ENCODE data around the gene AMH.
"Not testable (repeated sequence)": the region's sequence is repeated elsewhere in the genome, so short reads cannot be mapped to it uniquely, and the experiment has no call there.

The AMH gene

DNA sequence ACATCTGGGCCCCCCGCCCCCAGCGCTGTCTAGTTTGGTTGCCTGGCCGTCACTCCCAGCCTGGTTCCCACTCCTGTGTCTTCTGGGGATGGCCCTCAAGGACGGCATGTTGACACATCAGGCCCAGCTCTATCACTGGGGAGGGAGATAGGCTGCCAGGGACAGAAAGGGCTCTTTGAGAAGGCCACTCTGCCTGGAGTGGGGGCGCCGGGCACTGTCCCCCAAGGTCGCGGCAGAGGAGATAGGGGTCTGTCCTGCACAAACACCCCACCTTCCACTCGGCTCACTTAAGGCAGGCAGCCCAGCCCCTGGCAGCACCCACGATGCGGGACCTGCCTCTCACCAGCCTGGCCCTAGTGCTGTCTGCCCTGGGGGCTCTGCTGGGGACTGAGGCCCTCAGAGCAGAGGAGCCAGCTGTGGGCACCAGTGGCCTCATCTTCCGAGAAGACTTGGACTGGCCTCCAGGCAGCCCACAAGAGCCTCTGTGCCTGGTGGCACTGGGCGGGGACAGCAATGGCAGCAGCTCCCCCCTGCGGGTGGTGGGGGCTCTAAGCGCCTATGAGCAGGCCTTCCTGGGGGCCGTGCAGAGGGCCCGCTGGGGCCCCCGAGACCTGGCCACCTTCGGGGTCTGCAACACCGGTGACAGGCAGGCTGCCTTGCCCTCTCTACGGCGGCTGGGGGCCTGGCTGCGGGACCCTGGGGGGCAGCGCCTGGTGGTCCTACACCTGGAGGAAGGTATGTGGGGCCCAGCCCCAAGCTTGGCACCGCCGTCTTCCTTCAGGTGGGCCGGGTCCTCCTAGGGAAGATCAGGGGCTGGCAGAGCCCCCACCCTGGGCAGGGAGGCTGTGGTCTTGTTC, at the start of gene AMH:
Gene AMH, plus strand, starts transcription at position 314 of the 857 bp plus-strand sequence. Its CDS starts 10 bp downstream, at position 324.
- no peak for DNase-seq

DNA sequence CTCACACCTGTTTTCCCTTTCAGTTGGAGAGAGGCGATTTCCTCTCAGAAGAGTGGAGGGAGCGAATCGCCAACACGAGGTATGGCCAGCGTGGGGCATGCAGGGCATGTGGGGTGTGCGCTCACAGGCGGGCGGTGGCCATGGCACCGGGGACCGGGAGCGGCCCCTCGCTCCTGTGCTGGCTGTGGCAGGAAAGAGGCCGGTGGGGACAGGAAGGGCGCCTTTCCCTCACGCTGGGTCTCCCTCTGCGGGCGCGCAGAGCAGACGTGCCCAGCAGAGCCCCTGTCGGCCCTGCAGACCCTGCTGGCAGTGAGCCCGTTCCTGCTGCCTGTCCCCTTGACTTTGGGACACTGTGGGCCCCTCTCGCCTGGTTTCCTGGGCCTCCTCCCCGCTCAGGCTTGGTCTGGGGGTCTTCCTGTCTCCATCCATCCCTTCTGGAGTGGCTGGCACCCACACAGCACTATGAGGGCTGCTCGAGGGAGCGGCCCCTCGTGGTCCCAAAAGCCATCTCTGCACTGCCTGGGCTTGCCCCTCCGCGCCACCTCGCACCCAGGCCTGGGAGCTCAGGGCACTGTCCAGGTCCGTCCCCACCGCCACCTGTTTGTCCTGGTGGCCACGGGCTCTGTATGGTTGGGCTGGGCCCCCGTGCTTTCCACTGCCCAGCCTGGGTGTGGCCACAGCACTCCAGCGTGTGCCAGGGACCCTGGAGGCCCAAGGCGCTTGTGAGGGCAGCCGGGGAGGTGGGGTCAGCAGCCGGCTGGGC, 49.1 kb upstream of the AMH start:
- DNase-seq, result no peak

DNA sequence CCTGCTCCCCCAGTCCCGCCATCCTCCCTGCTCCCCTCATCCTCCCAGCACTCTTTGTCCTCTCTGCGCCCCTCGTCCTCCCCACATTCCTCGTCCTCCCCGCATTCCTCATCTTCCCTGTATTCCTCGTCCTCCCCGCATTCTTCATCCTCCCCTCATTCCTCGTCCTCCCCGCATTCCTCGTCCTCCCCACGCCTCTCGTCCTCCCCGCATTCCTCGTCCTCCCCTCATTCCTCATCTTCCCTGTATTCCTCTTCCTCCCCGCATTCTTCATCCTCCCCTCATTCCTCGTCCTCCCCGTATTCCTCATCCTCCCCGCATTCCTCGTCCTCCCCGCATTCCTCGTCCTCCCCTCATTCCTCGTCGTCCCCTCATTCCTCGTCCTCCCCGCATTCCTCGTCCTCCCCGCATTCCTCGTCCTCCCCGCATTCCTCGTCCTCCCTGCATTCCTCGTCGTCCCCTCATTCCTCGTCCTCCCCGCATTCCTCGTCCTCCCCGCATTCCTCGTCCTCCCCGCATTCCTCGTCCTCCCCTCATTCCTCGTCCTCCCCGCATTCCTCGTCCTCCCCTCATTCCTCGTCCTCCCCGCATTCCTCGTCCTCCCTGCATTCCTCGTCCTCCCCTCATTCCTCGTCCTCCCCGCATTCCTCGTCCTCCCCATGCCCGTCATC, 48.4 kb upstream of the AMH start:
- not testable (repeated sequence) for DNase-seq

DNA sequence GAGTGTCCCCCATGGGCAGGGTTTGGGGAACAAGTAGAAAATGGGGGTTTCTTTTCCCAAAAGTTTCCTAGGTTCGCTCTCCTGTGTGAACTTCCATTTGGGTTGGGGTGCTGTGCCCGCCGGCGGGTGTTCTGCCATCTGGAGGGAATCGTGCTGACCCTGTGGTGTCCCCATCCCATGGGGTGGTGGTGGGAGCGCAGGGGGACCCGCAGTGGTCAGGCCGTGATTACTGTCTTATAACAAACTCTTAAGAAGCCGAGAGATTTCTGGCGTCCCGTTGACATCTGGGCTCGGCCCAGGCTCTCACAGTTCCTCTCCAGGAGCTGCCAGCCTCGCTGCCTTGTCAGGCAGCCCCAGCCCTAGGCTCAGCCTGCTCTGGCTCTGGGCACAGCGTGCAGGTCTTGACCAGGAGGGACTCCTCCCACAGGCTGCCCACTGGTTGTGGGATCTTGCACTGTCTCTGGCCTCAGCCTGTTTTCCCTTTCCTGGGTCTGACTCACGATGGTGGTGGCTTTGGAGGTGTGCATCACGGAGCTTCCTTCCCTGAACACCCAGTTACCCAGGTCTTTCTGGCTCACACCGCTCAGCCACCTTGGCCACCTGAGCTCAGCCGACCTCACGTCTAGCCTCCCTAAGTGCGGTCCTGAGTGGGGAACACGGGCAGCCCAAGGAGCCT, 47.5 kb upstream of the AMH start:
- no peak for DNase-seq

DNA sequence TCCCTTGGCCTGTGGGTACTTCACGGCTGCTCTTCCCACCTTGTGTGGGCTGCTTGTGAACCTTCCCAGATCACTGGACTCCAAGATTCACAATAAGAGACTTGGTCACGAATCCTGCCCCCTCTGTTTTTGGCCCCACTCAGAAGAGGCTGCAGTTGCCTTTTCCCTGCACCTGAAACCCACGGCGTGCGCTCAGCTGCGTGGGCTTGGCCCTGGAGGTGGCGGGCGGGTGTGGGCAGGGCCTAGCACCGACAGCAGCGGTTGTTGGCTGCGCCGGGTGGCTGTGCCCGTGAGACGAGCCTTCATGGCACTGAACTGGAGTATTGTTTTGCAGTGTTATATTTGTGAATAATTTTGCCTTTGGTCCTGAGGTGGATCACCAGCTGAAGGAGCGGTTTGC, 46.8 kb upstream of the AMH start:
- no peak for DNase-seq

DNA sequence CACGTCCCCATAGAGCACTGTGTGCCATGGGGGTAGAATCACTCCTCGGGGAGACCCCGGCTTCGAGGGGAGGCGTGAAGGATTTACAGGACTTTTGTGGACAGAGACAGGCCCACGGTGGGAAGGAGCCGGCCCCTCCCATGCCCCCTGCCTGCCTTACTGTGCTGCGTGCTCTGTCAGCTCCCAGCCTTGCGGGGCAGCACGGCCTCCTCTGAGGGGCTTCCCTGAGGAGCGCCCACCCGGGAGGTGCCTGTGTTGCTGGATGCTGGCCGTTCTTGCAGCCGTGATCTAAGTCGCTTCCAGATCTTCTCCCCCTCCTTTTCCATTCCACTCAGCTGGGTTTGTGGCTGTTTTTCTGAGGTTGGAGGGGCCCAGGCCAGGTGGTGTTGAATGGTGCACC, 42.1 kb upstream of the AMH start:
- DNase-seq, result no peak

DNA sequence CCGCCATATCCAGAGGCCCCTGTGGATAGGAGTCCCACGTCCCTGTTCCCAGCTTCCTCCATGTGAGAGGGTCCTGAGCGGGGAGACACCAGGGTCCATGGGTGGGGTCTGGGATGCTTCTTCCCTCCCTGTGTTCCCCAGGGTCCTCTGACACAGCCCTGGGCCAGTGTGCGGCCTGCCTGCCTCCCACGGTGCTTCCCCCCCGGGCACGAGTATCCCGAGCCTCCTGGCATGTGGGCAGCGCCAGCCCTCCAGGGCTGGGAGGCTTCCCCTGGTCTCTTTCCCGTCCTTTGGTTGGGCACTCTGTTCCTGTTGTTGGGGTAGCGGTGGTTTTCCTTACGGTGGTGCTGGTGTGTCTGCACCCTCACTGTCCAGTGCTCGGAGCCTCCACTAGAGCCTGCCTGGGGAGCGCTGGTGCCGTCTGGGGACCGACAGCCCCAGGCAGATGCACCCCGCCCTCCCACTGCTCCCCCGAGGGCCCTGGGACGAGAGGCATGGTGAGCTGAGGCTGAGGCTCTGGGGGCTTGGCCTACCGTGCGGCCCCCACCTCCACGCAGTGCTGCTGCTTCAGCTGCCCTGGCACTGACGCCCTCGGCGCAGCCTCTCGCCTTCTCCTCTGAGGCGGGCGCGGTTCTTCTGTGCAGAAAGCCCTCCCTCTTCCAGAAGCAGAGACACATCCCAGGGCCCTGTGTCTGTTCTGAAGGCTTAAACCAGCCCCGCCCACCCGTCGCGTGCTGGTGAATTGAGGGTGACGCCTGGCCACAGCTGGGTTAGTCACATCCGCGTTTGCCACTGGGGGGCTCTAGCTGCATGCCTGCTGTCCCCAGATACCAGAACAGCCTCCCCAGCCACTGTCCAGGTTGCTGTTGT, 40.9 kb upstream of the AMH start:
- no peak for DNase-seq

DNA sequence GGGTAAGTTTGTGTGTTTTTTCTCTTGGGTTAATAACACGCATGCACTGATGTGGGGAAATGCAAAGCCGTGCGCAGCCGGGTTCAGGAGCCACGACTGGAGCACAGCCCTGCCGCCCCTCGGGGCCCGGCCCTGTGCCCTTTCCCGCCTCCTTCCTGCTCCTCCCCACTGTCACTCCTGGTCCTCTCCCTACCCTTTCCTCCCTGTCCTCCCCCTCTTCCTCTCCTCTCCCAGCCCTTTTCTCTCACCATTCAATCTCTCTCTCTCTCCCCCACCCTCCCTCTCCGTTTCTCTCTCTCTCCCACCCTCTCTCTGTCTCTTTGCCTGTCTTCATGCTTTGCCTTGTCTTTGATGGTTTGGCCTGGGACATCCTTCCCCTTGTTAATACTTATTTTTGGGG, 40.1 kb upstream of the AMH start:
- DNase-seq, result no peak

DNA sequence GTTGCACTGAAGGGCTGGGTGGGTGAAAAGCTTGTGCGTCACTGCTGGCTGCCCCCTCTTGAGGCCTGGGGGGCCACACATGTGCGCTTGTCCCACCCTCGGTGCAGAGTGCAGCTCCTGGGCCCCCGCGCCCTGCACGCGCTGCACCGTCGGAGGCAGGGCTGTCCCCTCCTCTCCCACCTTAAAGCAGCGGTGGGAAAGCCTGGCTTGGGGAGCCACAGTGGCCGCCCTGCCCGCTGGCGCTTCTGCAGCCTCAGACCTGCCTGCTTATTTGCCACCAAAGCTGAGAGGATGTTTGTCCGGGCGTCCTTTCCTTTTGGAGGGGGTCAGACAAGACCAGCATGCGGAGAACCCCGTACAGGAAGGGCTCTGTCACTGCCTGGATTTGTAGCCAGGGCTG, 39.7 kb upstream of the AMH start:
- DNase-seq, result no peak

DNA sequence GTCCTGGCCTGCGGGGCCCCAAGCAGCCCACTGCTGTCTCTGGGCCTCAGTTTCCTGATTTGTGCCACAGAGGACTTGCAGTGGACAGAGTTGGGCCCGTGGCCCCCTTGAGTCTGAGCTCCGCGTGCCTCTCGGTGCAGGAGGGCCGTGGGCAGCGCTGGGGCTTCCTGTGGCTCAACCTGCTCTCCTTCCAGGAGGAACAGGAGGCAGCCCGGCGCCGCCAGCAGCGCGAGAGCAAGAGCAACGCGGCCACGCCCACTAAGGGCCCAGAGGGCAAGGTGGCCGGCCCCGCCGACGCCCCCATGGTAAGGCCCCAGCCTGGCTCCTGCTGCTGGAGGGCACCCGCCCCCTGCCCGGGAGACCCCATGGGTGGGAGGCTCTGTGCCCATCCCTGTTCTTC, 38.9 kb upstream of the AMH start:
- DNase-seq, result no peak

DNA sequence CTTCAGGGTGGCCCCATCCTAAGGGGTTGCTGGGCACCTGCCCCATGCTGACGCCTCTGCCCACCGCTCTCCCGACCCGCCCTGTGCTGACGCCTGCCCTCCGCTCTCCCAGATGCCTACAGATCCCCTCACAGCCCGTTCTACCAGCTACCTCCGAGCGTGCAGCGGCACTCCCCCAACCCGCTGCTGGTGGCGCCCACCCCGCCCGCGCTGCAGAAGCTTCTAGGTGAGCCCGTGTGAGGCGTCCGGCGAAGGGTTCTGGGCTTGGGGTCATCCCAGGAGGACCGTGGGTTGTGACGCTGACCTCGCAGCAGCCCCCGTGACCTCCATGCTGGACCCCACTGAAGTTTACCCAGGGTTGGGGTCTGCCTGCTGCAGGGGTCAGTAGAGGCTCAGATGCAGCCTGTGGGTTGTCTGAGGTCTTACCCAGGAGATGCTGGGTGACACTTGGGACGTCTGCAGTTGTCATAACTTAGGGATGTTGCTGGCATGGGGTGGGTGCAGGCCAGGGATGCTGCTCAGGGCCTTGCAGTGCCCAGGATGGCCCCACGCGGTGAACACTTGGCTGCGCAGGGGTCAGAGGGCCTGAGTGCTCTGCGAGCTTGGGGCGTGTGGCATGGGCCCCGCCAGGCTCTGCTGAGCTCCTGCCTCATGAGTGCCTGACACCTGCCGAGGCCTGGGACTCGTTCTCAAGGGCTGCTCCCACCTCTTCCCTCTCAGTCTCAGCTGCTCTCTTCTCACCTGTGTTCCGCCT, 38.0 kb upstream of the AMH start:
- DNase-seq, result no peak

DNA sequence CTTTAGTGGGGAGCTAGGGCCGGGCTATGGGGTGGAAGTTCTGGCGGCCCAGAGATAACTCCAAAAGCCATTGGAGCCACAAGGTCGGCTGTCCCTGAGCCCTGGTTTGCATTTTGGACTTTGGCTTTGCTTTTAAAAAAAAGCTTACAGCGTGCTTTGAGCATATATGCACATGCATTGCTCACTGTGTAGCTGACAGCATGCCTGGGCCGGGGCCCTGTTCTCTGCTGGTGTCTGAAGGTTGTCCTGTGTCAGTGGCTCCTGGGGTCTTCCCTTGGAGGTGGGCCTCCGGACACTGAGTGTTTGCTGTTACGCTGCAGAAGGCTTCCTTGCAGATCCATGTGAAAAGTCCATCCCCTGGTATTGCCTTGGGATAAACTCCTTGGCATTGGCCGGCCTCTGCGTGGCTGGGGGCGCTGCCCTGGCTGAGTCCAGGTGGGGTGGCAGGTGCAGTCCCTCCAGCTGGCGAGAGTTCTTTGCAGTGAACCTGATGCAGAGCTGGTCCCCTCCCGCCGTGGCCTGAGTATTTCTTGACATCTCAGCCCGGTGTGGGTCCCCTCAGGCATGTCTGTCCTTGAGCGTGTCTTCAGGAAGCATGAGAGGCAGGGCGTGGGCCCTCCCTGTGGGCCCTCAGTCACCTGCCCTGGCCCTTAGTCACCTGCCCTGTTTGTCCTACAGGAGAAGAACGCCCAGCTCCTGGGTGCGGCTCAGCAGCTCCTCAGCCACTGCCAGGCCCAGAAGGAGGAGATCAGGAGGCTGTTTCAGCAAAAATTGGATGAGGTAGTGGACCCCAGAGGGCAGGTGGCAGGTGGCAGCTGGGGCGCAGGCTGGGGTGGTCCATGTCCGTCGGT, 36.0 kb upstream of the AMH start:
- no peak for DNase-seq

DNA sequence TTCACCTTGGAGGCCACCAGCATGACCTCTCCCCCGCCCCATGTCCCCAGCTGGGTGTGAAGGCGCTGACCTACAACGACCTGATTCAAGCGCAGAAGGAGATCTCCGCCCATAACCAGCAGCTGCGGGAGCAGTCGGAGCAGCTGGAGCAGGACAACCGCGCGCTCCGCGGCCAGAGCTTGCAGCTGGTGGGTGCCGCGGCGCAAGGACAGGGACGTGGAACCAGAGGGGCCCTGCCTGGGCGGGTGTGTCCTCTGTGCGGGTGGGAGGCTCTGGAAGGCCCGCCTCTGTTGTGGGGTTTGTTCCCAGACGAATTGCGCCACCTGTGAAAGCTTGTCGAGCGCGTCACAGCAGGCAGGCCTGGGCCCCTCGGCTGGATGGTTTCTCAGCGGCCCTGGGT, 35.3 kb upstream of the AMH start:
- no peak for DNase-seq

DNA sequence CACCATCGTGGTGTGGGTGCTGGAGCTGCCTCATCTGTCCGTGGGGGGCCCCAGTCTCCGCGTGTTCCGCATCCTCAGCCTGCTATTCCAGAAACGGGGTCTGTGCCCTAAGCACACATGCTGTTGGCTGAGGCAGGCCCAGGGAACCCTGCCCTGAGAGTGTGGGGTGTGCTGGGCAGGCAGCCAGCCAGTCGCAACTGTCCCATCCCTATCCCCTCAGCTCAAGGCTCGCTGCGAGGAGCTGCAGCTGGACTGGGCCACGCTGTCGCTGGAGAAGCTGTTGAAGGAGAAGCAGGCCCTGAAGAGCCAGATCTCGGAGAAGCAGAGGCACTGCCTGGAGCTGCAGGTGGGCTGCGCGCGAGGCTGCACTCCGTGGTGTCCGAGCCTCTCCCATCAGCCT, 34.9 kb upstream of the AMH start:
- DNase-seq, result no peak

DNA sequence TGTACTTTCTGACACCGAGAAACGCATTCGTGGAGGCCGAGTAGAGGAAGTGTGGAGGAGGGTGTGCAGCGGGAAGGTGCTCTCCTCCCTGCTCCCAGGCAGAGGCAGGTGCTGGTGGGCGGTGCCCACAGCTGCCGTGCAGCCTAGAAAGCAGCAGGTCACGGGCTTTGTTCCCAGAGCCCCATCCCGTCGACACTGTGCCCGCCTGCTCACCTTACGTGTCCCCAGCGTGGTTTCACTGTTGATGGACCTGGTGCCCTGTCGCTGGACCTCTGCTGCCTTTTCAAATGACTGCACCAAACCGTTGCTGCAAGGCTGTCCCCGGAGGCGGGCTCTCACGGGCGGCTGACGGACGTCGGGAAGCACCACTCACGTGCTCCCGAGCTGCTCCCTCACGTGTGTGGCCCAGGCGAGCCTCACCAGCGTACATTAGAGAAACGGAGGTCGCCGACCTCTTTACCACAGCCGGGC, 33.8 kb upstream of the AMH start:
- DNase-seq, result no peak

DNA sequence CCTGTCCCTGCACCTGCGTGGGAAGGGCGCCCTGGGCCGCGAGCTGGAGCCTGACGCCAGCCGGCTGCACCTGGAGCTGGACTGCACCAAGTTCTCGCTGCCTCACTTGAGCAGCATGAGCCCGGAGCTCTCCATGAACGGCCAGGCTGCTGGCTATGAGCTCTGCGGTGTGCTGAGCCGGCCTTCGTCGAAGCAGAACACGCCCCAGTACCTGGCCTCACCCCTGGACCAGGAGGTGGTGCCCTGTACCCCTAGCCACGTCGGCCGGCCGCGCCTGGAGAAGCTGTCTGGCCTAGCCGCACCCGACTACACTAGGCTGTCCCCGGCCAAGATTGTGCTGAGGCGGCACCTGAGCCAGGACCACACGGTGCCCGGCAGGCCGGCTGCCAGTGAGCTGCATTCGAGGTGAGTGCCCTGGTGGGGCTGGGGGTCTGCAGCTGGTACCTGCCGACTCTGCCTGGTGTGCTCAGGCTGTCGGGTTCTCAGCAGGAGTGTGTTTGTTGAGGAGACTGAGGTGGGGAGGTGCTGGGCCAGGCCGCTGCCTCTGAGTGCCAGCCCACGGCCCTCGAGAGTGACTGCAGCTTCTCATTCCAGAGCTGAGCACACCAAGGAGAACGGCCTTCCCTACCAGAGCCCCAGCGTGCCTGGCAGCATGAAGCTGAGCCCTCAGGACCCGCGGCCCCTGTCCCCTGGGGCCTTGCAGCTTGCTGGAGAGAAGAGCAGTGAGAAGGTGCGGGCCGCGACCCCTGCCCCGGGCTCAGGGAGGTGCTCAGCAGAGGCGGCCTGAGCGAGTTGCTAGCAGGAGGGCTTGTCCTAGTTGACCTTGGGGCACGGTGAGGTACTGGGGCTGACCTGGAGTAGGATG, 32.5 kb upstream of the AMH start:
- DNase-seq, result no peak

DNA sequence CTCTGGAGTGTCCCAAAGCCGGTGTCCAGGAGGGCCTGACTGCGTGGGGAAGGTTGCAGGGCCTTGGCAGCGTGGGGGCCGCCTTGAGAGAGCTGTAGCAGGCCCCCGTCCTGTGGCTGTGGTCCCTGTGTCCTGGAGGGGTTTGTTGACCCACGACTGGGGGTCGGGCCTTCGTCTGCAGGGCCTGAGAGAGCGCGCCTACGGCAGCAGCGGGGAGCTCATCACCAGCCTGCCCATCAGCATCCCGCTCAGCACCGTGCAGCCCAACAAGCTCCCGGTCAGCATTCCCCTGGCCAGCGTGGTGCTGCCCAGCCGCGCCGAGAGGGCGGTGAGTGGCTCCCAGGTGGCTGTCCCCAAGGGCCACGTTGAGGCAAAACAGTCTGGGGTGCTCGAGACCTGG, 31.5 kb upstream of the AMH start:
- DNase-seq, result no peak

DNA sequence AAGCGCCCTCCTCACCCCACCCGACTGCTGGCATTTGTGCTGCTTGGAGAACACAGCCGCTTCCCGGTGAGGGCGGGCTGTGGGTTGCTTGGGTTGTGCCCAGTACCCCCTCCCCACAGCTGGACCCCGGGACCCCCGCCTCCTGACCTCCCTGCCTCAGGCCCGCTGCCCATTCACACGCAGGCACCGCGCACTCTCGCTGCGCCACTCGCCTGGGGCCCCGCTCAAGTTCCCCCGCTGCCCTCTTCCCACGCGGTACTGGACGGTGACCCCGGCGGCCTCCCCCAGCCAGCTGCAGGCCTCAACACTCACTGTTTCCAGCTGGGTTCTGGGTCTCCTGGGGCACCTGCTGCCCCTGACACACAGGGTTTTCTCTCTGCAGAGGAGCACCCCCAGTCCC, 29.4 kb upstream of the AMH start:
- no peak for DNase-seq

DNA sequence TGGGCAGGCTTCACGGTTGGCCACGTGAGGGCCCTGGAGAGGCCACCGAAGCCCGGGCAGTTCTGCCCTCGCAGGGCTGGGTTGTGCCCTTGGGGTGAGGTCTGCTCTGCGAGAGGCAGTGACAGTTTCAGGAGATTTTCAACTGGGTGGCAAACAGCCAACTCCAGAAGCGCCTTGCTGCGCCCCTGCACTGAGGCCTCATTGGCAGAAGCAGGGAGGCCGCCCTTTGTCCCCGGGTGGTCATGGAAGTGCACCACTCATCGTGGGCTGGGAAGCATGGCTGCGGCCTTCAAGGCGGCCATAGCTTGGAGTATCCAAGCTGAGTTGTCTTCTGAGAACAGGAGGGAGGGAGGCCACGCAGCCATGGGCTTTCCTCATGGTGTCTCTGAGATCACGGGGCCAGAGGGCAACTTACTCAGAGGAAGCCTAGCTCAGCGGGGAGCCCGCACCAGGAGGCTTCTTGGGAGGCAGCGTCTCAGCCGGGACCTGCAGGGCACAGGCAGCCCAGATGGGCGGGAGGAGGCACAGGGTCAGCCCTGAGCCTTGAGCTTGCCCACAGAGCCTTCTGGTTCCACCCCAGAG, 27.8 kb upstream of the AMH start:
- DNase-seq, result no peak

All from NCI-H1694 (cell line).